ENCODE measurements around the gene CILP.

Gene CILP

DNA sequence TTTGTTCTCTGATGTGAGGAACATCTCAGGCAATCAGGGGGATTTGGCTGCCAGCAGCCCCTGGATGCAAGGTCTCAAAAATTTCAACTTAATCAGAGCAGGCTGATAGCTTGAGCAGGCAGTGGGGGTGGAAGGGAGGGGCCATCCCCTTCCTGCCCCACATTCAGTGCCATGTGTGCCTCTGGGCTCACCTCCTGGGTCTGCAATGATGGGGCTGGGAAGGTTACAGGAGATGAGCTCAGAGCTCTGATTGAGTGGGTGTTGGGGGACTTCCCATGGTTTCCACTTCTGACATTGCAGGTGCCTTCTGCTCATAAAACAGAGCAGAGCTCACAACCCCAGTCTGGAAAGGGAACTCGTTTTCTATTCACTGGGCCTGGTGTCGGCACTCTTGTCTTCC lies 38.4 kb upstream of the CILP start:
- Histone ChIP-seq H3K27ac (ENCODE audit: low read length) (no peak overlapping the region), H3K79me2 (ENCODE audit: low read length) (no peaks in the 10 kb centered on the region), H3K9ac (ENCODE audit: low read length) (no peak overlapping the region), H3K4me1 (ENCODE audit: low read length) (peaks cover 13% of the 10 kb centered on the region), H3K9me3 (ENCODE audit: insufficient read depth, low read length) (no peaks in the 10 kb centered on the region), H2AFZ (ENCODE audit: low read depth, low read length) (no peak overlapping the region), H3K36me3 (replicated peaks; ENCODE audit: low read depth, low read length) (no peaks in the 10 kb centered on the region), H3K4me2 (ENCODE audit: low read length) (peak overlapping the region; percentile 9), H3K27me3 (ENCODE audit: low read depth, low read length) (no peaks in the 10 kb centered on the region), H3K4me3 (ENCODE audit: low read length) (no peak overlapping the region), H4K20me1 (ENCODE audit: insufficient read depth, low read length) (no peaks in the 10 kb centered on the region)
- TF ChIP-seq, protein P1, sequence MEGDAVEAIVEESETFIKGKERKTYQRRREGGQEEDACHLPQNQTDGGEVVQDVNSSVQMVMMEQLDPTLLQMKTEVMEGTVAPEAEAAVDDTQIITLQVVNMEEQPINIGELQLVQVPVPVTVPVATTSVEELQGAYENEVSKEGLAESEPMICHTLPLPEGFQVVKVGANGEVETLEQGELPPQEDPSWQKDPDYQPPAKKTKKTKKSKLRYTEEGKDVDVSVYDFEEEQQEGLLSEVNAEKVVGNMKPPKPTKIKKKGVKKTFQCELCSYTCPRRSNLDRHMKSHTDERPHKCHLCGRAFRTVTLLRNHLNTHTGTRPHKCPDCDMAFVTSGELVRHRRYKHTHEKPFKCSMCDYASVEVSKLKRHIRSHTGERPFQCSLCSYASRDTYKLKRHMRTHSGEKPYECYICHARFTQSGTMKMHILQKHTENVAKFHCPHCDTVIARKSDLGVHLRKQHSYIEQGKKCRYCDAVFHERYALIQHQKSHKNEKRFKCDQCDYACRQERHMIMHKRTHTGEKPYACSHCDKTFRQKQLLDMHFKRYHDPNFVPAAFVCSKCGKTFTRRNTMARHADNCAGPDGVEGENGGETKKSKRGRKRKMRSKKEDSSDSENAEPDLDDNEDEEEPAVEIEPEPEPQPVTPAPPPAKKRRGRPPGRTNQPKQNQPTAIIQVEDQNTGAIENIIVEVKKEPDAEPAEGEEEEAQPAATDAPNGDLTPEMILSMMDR (IDR thresholded peaks at IDR 0.05; ENCODE audit: low read depth, low read length), result no peak
- TF ChIP-seq EZH2phosphoT487 (IDR thresholded peaks at IDR 0.05; ENCODE audit: low read depth), result no peak

DNA sequence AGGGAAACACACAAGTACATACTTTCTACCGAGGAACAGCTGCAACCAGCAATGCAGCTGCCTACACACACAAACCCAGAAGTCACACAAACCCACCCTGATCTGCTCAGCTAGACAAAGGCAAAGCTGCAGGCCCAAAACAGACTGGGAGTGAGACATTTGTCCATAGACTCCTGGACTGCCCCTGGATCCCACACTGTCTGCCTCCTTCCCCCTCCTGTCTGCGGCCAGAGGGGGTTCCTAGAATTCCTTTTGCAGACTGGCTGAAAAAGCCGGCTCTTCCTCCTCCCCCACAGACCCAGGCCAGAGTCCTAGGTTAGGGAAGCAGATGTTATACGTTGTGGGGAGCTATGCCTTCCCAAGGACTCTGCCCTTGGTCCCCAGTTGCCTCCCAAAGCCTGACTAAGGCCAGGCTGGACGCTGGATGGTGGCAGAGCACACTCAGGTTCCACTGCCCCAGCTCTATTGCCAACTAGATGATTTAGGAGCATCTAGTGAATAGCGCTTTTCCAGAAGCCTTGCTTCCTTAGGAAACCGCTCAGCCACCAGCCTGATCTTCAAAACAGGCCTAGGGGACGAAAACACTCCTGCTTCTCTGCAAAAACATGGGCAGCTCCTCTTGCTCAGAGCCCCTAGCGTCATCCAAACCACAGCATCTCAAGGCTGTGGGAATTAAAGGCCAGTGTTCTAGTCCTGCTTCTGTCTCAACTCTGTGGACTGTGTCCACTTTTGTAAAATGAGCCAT lies 37.4 kb upstream of the CILP start:
- H3K27ac ChIP-seq (ENCODE audit: low read length), result no peak overlapping the region
- no peaks in the 10 kb centered on the region for H3K79me2 ChIP-seq (ENCODE audit: low read length)
- H3K9ac ChIP-seq (ENCODE audit: low read length), result no peak overlapping the region
- H3K36me3 ChIP-seq (replicated peaks; ENCODE audit: low read depth, low read length), result no peaks in the 10 kb centered on the region
- no peaks in the 10 kb centered on the region for H3K27me3 ChIP-seq (ENCODE audit: low read depth, low read length)
- no peaks in the 10 kb centered on the region for H3K9me3 ChIP-seq (ENCODE audit: insufficient read depth, low read length)
- no peaks in the 10 kb centered on the region for H4K20me1 ChIP-seq (ENCODE audit: insufficient read depth, low read length)
- no peak overlapping the region for H3K4me3 ChIP-seq (ENCODE audit: low read length)
- peaks cover 13% of the 10 kb centered on the region for H3K4me1 ChIP-seq (ENCODE audit: low read length)
- H2AFZ ChIP-seq (ENCODE audit: low read depth, low read length), result no peak overlapping the region
- no peak overlapping the region for H3K4me2 ChIP-seq (ENCODE audit: low read length)
- TF ChIP-seq, protein P1 (IDR thresholded peaks at IDR 0.05; ENCODE audit: low read depth, low read length), result no peak
- TF ChIP-seq EZH2phosphoT487 (IDR thresholded peaks at IDR 0.05; ENCODE audit: low read depth), result no peak

DNA sequence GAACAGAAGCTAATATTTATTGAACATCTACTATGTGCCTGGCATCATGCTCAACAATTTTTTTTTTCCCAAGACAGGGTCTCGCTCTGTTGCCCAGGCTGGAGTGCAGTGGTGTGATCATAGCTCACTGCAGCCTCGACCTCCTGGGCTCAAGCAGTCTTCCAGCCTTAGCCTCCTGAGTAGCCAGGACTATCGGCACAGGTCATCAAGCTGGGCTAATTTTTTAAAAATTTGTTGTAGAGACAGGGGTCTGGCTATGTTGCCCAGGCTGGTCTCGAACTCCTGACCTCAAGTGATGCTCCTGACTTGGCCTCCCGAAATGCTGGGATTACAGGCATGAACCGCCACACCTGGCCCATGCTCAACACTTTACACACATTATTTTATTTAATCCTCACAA lies 35.7 kb upstream of the CILP start:
- H3K9ac ChIP-seq (ENCODE audit: low read length), result no peak overlapping the region
- no peak for TF ChIP-seq EZH2phosphoT487 (IDR thresholded peaks at IDR 0.05; ENCODE audit: low read depth)
- TF ChIP-seq, protein P1 (IDR thresholded peaks at IDR 0.05; ENCODE audit: low read depth, low read length), result no peak
- peaks cover 13% of the 10 kb centered on the region for H3K4me1 ChIP-seq (ENCODE audit: low read length)
- no peak overlapping the region for H3K4me3 ChIP-seq (ENCODE audit: low read length)
- H3K79me2 ChIP-seq (ENCODE audit: low read length), result no peaks in the 10 kb centered on the region
- no peaks in the 10 kb centered on the region for H3K36me3 ChIP-seq (replicated peaks; ENCODE audit: low read depth, low read length)
- no peaks in the 10 kb centered on the region for H3K27me3 ChIP-seq (ENCODE audit: low read depth, low read length)
- no peak overlapping the region for H3K4me2 ChIP-seq (ENCODE audit: low read length)
- H3K9me3 ChIP-seq (ENCODE audit: insufficient read depth, low read length), result no peaks in the 10 kb centered on the region
- H3K27ac ChIP-seq (ENCODE audit: low read length), result no peak overlapping the region
- no peaks in the 10 kb centered on the region for H4K20me1 ChIP-seq (ENCODE audit: insufficient read depth, low read length)
- no peak overlapping the region for H2AFZ ChIP-seq (ENCODE audit: low read depth, low read length)

DNA sequence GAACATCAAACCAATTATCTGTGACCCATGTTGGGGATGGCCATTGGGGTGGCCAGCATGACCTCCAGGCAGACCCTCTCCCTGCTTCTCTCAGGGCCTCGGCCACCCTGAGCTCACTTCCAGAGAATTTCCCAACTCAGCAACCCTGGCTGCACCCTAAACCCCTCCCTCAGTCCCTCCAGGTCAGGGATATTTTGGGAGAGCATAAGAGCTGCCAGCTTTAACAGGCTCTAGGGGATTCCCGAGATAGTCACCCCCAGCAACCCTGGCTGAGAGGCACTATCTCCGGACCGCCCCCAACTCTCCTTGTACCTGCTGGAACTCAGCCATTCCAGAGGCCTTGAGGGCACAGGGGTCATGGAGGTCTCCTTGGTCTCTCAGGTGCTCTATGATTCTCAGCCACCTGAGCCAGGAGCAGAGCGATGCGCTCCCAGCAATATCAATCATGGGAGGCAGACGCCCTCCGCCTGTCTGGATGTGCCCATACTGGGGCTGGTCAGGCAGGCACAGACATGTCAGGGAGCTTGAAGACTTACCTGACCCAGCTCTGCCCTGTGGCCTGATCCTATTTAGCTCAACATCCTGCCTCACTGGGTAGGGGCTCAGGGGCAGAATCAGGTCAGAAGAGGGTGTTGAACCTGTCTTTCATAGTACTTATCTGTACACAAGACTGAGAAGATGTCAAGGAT lies 34.9 kb upstream of the CILP start:
- no peak overlapping the region for H2AFZ ChIP-seq (ENCODE audit: low read depth, low read length)
- no peak overlapping the region for H3K4me2 ChIP-seq (ENCODE audit: low read length)
- H3K36me3 ChIP-seq (replicated peaks; ENCODE audit: low read depth, low read length), result no peaks in the 10 kb centered on the region
- H3K79me2 ChIP-seq (ENCODE audit: low read length), result no peaks in the 10 kb centered on the region
- no peaks in the 10 kb centered on the region for H3K9me3 ChIP-seq (ENCODE audit: insufficient read depth, low read length)
- no peak overlapping the region for H3K27ac ChIP-seq (ENCODE audit: low read length)
- H4K20me1 ChIP-seq (ENCODE audit: insufficient read depth, low read length), result no peaks in the 10 kb centered on the region
- peaks cover 13% of the 10 kb centered on the region for H3K4me1 ChIP-seq (ENCODE audit: low read length)
- no peak overlapping the region for H3K4me3 ChIP-seq (ENCODE audit: low read length)
- TF ChIP-seq, protein P1 (IDR thresholded peaks at IDR 0.05; ENCODE audit: low read depth, low read length), result no peak
- TF ChIP-seq EZH2phosphoT487 (IDR thresholded peaks at IDR 0.05; ENCODE audit: low read depth), result no peak
- H3K9ac ChIP-seq (ENCODE audit: low read length), result no peak overlapping the region
- no peaks in the 10 kb centered on the region for H3K27me3 ChIP-seq (ENCODE audit: low read depth, low read length)

Data from OCI-LY3 (cell line).